Sigmoid colon (tissue), 7 donors: ENCODE data around the gene CSNK2A1. TPM values are rescaled to one million over a fixed set of nuclear protein-coding genes. Genes with fewer than 3 reads are reported as not detected.

ENCODE experiments used
- DNase-seq: peaks from one replicate; pipeline ENCODE4 v3.0.0-alpha.2; 2019
- H3K27ac ChIP-seq, 4 donors: fragments of 200-600 bp; sonication (generic); one replicate each; pipeline ENCODE4 v1.5.1; 2016 to 2019; ENCODE audit warnings: mild to moderate bottlenecking in 1 of 4
- H3K27me3 ChIP-seq, 3 donors: fragments of 200-600 bp; sonication (generic); one replicate each; pipeline ENCODE4 v1.5.1; 2019; ENCODE audit warnings: mild to moderate bottlenecking in 1 of 3
- H3K36me3 ChIP-seq, 4 donors: fragments of 200-600 bp; sonication (generic); one replicate each; pipeline ENCODE4 v1.5.1; 2016 to 2019
- H3K4me1 ChIP-seq, 4 donors: fragments of 200-600 bp; sonication (generic); one replicate each; pipeline ENCODE4 v1.5.1; 2017 to 2019
- H3K4me3 ChIP-seq, 4 donors: fragments of 200-600 bp; sonication (generic); one replicate each; pipeline ENCODE4 v1.5.1; 2017 to 2019; ENCODE audit warnings: mild to moderate bottlenecking in 2 of 4, moderate library complexity in 1 of 4
- H3K9me3 ChIP-seq, 4 donors: fragments of 200-600 bp in 3 of 4; sonication (generic) in 3 of 4; one replicate each; pipeline versions ENCODE4 v1.5.1 to v1.6.1; 2013 to 2019
- EP300 ChIP-seq, 4 donors: sonication (generic); formaldehyde crosslinking; IDR thresholded peaks; one replicate each; pipeline ENCODE4 v1.6.1; 2017; ENCODE audit warnings: antibody characterized with exemption in 4 of 4
- POLR2A ChIP-seq, 2 donors: fragments of 450-650 bp; IDR thresholded peaks; one replicate each; pipeline ENCODE4 v1.6.1; 2016; ENCODE audit warnings: antibody characterized with exemption in 2 of 2, mild to moderate bottlenecking in 2 of 2, moderate library complexity in 2 of 2
- POLR2AphosphoS5 ChIP-seq, 4 donors: sonication (generic); formaldehyde crosslinking; IDR thresholded peaks; one replicate each; pipeline ENCODE4 v1.6.1; 2017; ENCODE audit warnings: antibody characterized with exemption in 4 of 4
- WGBS, 2 donors: extraction: QIAGEN DNeasy Blood & Tissue Kit; methylation state at CpG; one replicate each; pipeline ENCODE4 v1.1.7; 2013; 5-methylcytosine and 5-hydroxymethylcytosine counted together
- intact Hi-C: fragments of 100-400 bp; cut with DNase I; formaldehyde crosslinking; loops from one replicate; pipeline ENCODE4 v1.15.1; 2023
- polyA plus RNA-seq, 3 donors: library from polyadenylated mRNA; stranded (reverse); fragments of 200-250 nt; gene quantifications; one replicate each; pipeline ENCODE4 v1.2.3, GENCODE V29; 2013
- total RNA-seq, 4 donors: library from RNA; depleted of rRNA; stranded (reverse); fragments of >200 nt; gene quantifications; one replicate each; pipeline ENCODE4 v1.1.0, GENCODE V29; 2016
- TF ChIP-seq, protein P1 (sequence below), 4 experiments: fragments of 450-650 bp in 3 of 4; fragments of 200-600 bp in 1 of 4; IDR thresholded peaks; one replicate each; pipeline ENCODE4 v1.5.1; 2016 to 2019; ENCODE audit warnings: antibody characterized with exemption in 4 of 4, mild to moderate bottlenecking in 3 of 4, moderate library complexity in 2 of 4
- donor health status: healthy with polysubstance abuse.
- donor health status: Bipolar disorder and iron deficiency.
- donor health status: healthy.

CSNK2A1 gene
- total and polyA plus RNA-seq, 7 donors, result 33.0 to 77.1 (median 51.5) TPM

DNA sequence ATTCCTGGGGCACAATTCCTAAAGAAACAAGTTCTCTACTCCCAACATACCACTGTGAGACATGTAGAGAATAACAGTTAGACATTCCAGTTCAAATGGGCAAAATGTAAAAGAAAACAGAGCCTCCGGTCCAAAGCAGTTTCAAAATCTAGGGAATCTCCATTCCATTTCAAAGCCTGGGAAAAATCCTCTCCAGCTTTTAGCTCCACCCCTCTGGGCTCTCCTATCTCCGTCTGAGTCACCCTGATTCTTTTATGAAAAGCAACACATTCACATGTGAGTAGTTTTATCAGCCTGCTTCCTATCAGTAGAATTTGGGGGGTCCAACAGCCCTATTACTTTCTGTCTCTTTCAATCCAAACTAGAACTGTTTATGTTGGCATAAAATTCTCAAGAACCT lies 3.7 kb downstream of the CSNK2A1 start:
- H3K27me3 ChIP-seq, result no peaks in the 10 kb centered on the region
- intact Hi-C loops, result loop anchor here (5.0 kb wide), 4 partner anchors 78 to 927 kb away; partner anchors contain the start of genes NRSN2, NSFL1C, SRXN1 and TBC1D20
- H3K36me3 ChIP-seq, result no peaks in the 10 kb centered on the region
- no peak for DNase-seq
- 47 to 51% methylated on average over 2 of the region's 2 CpGs for WGBS, 2 donors
- H3K9me3 ChIP-seq, result no peaks in the 10 kb centered on the region
- TF ChIP-seq EP300 (IDR thresholded peaks at IDR 0.05), result no peak
- no peak for TF ChIP-seq POLR2A (IDR thresholded peaks at IDR 0.05)
- TF ChIP-seq, protein P1, sequence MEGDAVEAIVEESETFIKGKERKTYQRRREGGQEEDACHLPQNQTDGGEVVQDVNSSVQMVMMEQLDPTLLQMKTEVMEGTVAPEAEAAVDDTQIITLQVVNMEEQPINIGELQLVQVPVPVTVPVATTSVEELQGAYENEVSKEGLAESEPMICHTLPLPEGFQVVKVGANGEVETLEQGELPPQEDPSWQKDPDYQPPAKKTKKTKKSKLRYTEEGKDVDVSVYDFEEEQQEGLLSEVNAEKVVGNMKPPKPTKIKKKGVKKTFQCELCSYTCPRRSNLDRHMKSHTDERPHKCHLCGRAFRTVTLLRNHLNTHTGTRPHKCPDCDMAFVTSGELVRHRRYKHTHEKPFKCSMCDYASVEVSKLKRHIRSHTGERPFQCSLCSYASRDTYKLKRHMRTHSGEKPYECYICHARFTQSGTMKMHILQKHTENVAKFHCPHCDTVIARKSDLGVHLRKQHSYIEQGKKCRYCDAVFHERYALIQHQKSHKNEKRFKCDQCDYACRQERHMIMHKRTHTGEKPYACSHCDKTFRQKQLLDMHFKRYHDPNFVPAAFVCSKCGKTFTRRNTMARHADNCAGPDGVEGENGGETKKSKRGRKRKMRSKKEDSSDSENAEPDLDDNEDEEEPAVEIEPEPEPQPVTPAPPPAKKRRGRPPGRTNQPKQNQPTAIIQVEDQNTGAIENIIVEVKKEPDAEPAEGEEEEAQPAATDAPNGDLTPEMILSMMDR (IDR thresholded peaks at IDR 0.05), result no peak
- TF ChIP-seq POLR2AphosphoS5 (IDR thresholded peaks at IDR 0.05), result no peak
- no peak overlapping the region for H3K27ac ChIP-seq
- no peak overlapping the region for H3K4me3 ChIP-seq
- H3K4me1 ChIP-seq, result peaks cover 0 to 59% (median 46%) of the 10 kb centered on the region in 4 donors

DNA sequence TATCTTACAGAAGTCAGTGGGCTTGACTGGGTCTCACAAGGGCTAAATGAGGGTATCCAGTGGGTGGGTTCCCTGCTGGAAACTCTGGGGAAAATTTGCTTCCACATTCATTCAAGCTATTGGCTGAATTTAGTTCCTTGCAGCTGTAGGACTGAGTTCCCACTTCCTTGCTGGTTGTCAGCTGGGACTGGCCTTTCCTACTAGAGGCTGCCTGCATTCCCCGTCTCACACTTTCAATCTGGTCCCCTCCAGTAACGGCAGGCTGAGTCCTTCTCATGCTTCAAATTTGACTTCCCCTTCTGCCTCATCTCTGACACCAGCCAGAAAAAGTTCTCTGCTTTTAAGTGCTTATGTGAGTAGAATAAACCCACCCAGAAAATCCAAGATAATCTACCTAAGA lies 4.4 kb downstream of the CSNK2A1 start:
- no peak for DNase-seq
- Histone ChIP-seq H3K36me3 (no peaks in the 10 kb centered on the region), H3K9me3 (no peaks in the 10 kb centered on the region), H3K27ac (no peak overlapping the region), H3K4me1 (peaks cover 0 to 59% (median 46%) of the 10 kb centered on the region in 4 donors), H3K4me3 (no peak overlapping the region), H3K27me3 (no peaks in the 10 kb centered on the region)
- TF ChIP-seq POLR2A (IDR thresholded peaks at IDR 0.05) (no peak), EP300 (IDR thresholded peaks at IDR 0.05) (no peak), POLR2AphosphoS5 (IDR thresholded peaks at IDR 0.05) (no peak)
- TF ChIP-seq, protein P1 (IDR thresholded peaks at IDR 0.05), result no peak
- intact Hi-C loops, result no loop called here
- 50 to 85% methylated on average over 2 of the region's 2 CpGs for WGBS, 2 donors

DNA sequence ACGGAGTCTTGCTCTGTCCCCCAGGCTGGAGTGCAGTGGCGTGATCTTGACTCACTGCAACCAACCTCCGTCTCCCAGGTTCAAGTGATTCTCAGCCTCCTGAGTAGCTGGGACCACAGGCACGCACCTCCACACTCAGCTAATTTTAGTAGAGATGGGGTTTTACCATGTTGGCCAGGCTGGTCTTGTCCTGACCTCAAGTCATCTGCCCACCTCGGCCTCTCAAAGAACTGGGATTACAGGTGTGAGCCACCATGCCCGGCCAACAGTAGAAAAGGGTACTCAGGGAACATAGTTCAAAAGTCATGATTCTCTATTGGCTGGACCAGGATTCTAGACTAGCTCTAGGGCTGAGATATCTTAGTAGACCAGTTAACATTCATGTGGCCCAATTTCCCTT lies 5.6 kb downstream of the CSNK2A1 start:
- intact Hi-C loops, result no loop called here
- Histone ChIP-seq H3K4me3 (no peak overlapping the region), H3K27me3 (no peaks in the 10 kb centered on the region), H3K27ac (no peak overlapping the region), H3K4me1 (peaks cover 0 to 69% (median 47%) of the 10 kb centered on the region in 4 donors), H3K36me3 (no peaks in the 10 kb centered on the region), H3K9me3 (no peaks in the 10 kb centered on the region)
- DNase-seq, result no peak
- no peak for TF ChIP-seq POLR2A (IDR thresholded peaks at IDR 0.05)
- no peak for TF ChIP-seq POLR2AphosphoS5 (IDR thresholded peaks at IDR 0.05)
- TF ChIP-seq, protein P1 (IDR thresholded peaks at IDR 0.05), result no peak
- no peak for TF ChIP-seq EP300 (IDR thresholded peaks at IDR 0.05)
- WGBS, 2 donors, result 88 to 94% methylated on average over 6 of the region's 6 CpGs

DNA sequence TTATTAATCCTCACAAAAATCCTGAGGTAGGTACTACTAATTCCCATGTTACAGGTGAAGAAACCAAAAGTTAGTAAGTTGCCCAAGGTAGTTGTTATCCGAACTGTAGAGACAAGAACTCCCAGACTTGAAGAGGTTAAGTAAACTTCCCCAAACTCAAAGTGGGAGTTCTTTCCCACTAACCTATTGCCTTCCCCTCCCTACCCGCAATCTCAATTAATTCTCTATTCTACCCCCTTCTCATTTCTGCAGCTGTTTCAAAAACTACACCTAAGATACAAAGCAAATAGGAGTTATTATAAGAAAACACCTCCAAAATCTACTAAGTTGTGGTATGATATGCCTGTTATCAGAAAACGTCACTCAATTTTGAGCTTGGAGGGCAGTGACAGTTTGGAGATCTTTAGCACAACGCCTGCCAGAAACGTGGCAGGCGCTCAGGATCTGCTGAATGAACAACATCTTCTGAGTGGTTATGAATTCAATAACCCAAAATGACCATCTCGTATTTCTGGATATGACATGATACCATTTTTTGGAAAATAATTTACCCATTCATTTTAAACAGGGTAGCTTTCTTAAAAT lies 7.1 kb downstream of the CSNK2A1 start:
- Histone ChIP-seq H3K27me3 (no peaks in the 10 kb centered on the region), H3K36me3 (no peaks in the 10 kb centered on the region), H3K9me3 (no peaks in the 10 kb centered on the region), H3K4me1 (peaks cover 0 to 61% (median 34%) of the 10 kb centered on the region in 4 donors), H3K4me3 (no peak overlapping the region), H3K27ac (no peak overlapping the region)
- no peak for TF ChIP-seq EP300 (IDR thresholded peaks at IDR 0.05)
- TF ChIP-seq POLR2A (IDR thresholded peaks at IDR 0.05), result no peak
- TF ChIP-seq, protein P1 (IDR thresholded peaks at IDR 0.05), result no peak
- no peak for TF ChIP-seq POLR2AphosphoS5 (IDR thresholded peaks at IDR 0.05)
- WGBS, 2 donors, result 20 to 57% methylated on average over 7 of the region's 7 CpGs
- intact Hi-C loops, result no loop called here
- DNase-seq, result no peak

DNA sequence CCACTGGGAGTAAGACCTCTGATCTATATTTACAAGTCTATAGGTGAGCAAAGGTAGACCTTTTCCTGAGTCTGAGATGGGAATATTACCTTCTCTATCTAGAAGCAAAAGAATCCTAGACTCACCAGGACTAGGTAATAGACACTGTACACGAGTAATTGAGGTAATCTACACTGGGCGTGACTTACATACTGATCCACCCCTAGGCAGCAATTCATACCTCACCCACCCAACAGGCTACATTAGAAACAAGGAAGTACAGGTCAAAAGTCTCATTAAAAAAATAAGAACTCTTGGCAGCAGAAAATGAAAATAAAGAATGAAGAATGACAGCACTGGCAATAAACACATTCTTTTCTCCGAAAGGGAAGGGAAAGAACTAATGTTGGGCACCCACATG lies 7.6 kb downstream of the CSNK2A1 start:
- 14 to 41% methylated on average over 3 of the region's 3 CpGs for whole genome bisulfite sequencing, 2 donors
- Histone ChIP-seq H3K36me3 (no peaks in the 10 kb centered on the region), H3K27me3 (no peaks in the 10 kb centered on the region), H3K4me1 (peaks cover 0 to 62% (median 32%) of the 10 kb centered on the region in 4 donors), H3K4me3 (no peak overlapping the region), H3K27ac (no peak overlapping the region), H3K9me3 (no peaks in the 10 kb centered on the region)
- TF ChIP-seq, protein P1 (IDR thresholded peaks at IDR 0.05), result no peak
- no peak for TF ChIP-seq POLR2AphosphoS5 (IDR thresholded peaks at IDR 0.05)
- no peak for TF ChIP-seq POLR2A (IDR thresholded peaks at IDR 0.05)
- no peak for TF ChIP-seq EP300 (IDR thresholded peaks at IDR 0.05)
- no peak for DNase-seq
- intact Hi-C loops, result no loop called here
